Measurements from ENCODE around the gene UBE2E3.
A peak's percentile ranks its signal among the peaks of the same experiment; 100 is the strongest.
"Not testable (repeated sequence)": the region's sequence is repeated elsewhere in the genome, so short reads cannot be mapped to it uniquely, and the experiment has no call there.

UBE2E3 gene

GRCh38 chr2:181025004-181025403 lies 44.6 kb downstream of the UBE2E3 start:
- no peak for DNase-seq (ENCODE audit: low read depth)

- DNase-seq (ENCODE audit: low read depth): no peak
Measured at GRCh38 chr2:181036445-181036844, 56.0 kb downstream of the UBE2E3 start.

GRCh38 chr2:181036848-181037603 lies 56.6 kb downstream of the UBE2E3 start:
- peak; percentile 12 for DNase-seq (ENCODE audit: low read depth)

- no peak for DNase-seq (ENCODE audit: low read depth)
Measured at GRCh38 chr2:181037922-181038321, 57.5 kb downstream of the UBE2E3 start.

GRCh38 chr2:181038796-181039195 lies 58.4 kb downstream of the UBE2E3 start:
- no peak for DNase-seq (ENCODE audit: low read depth)

GRCh38 chr2:181040839-181041238 lies 60.4 kb downstream of the UBE2E3 start:
- DNase-seq (ENCODE audit: low read depth): not testable (repeated sequence)

- no peak for DNase-seq (ENCODE audit: low read depth)
Measured at GRCh38 chr2:181041661-181042060, 61.3 kb downstream of the UBE2E3 start.

GRCh38 chr2:181042706-181043105 lies 62.3 kb downstream of the UBE2E3 start:
- no peak for DNase-seq (ENCODE audit: low read depth)

- DNase-seq (ENCODE audit: low read depth): no peak
Measured at GRCh38 chr2:181046833-181047232, 66.4 kb downstream of the UBE2E3 start.

GRCh38 chr2:181047829-181048228 lies 67.4 kb downstream of the UBE2E3 start:
- no peak for DNase-seq (ENCODE audit: low read depth)

- no peak for DNase-seq (ENCODE audit: low read depth)
Measured at GRCh38 chr2:181051861-181052522, 71.6 kb downstream of the UBE2E3 start.

- DNase-seq (ENCODE audit: low read depth): no peak
Measured at GRCh38 chr2:181052523-181052891, 72.1 kb downstream of the UBE2E3 start.

GRCh38 chr2:181054256-181054655 lies 73.9 kb downstream of the UBE2E3 start:
- no peak for DNase-seq (ENCODE audit: low read depth)

- DNase-seq (ENCODE audit: low read depth): no peak
Measured at GRCh38 chr2:181054843-181055242, 74.4 kb downstream of the UBE2E3 start.

- DNase-seq (ENCODE audit: low read depth): peak; percentile 47
Measured at GRCh38 chr2:181058378-181059269, 78.2 kb downstream of the UBE2E3 start.

GRCh38 chr2:181063696-181064095 lies 83.3 kb downstream of the UBE2E3 start:
- no peak for DNase-seq (ENCODE audit: low read depth)

- DNase-seq (ENCODE audit: low read depth): no peak
Measured at GRCh38 chr2:181065458-181065857, 85.1 kb downstream of the UBE2E3 start.

GRCh38 chr2:181066333-181066732 lies 85.9 kb downstream of the UBE2E3 start:
- no peak for DNase-seq (ENCODE audit: low read depth)

- DNase-seq (ENCODE audit: low read depth): no peak
Measured at GRCh38 chr2:181070119-181070835, 89.9 kb downstream of the UBE2E3 start.

GRCh38 chr2:181070836-181071200 lies 90.4 kb downstream of the UBE2E3 start:
- no peak for DNase-seq (ENCODE audit: low read depth)

GRCh38 chr2:181072486-181073235 lies 92.3 kb downstream of the UBE2E3 start:
- no peak for DNase-seq (ENCODE audit: low read depth)
